H9 (cell line): ENCODE measurements around the gene PPP4R3C. TPM values are rescaled to one million over a fixed set of nuclear protein-coding genes. Genes with fewer than 3 reads are reported as not detected.

Experiments
- DNase-seq: peaks from one replicate; pipeline ENCODE4 v3.0.0-alpha.2; 2017
- H2AFZ ChIP-seq: one replicate; pipeline ENCODE4 v1.6.1; 2013; ENCODE audit warnings: mild to moderate bottlenecking, low read length, control low read depth, moderate library complexity
- H2AK5ac ChIP-seq: 2 replicates; pipeline ENCODE4 v1.6.1; 2013; ENCODE audit warnings: low read length, control low read depth, mixed read lengths; ENCODE audit not compliant: insufficient read length
- H2BK120ac ChIP-seq: one replicate; pipeline ENCODE4 v1.6.1; 2013; ENCODE audit warnings: low read depth, mild to moderate bottlenecking, low read length, control low read depth, inconsistent platforms; ENCODE audit not compliant: poor library complexity, severe bottlenecking
- H2BK12ac ChIP-seq: 2 replicates; pipeline ENCODE4 v1.6.1; 2013; ENCODE audit warnings: low read length, control low read depth, mixed read lengths, low read depth; ENCODE audit not compliant: insufficient read length
- H2BK15ac ChIP-seq: 2 replicates; pipeline ENCODE4 v1.6.1; 2013; ENCODE audit warnings: low read depth, low read length, control low read depth
- H2BK20ac ChIP-seq: one replicate; pipeline ENCODE4 v1.6.1; 2013; ENCODE audit warnings: low read depth, mild to moderate bottlenecking, low read length, control low read depth, inconsistent platforms; ENCODE audit not compliant: poor library complexity, severe bottlenecking
- H2BK5ac ChIP-seq: 2 replicates; pipeline ENCODE4 v1.6.1; 2013; ENCODE audit warnings: low read length, control low read depth, mixed read lengths; ENCODE audit not compliant: insufficient read length
- H3K14ac ChIP-seq: 2 replicates; pipeline ENCODE4 v1.6.1; 2013; ENCODE audit warnings: low read length, control low read depth; ENCODE audit not compliant: insufficient read depth
- H3K18ac ChIP-seq: 2 replicates; pipeline ENCODE4 v1.6.1; 2013; ENCODE audit warnings: low read depth, mild to moderate bottlenecking, mixed read lengths, low read length, control low read depth; ENCODE audit not compliant: insufficient read length
- H3K23ac ChIP-seq: 2 replicates; pipeline ENCODE4 v1.6.1; 2013; ENCODE audit warnings: low read length, control low read depth, mixed read lengths, low read depth; ENCODE audit not compliant: insufficient read length
- H3K23me2 ChIP-seq: 2 replicates; pipeline ENCODE4 v1.6.1; 2013; ENCODE audit warnings: low read depth, mild to moderate bottlenecking, mixed read lengths, low read length, control low read depth; ENCODE audit not compliant: insufficient read length, poor library complexity, severe bottlenecking
- H3K27ac ChIP-seq: 2 replicates; pipeline ENCODE4 v1.5.1; 2013; ENCODE audit warnings: low read length, control low read depth, mixed read lengths, low read depth; ENCODE audit not compliant: insufficient read length
- H3K27me3 ChIP-seq: 2 replicates; pipeline ENCODE4 v1.6.1; 2013; ENCODE audit warnings: low read length, control low read depth, inconsistent platforms; ENCODE audit not compliant: insufficient read depth
- H3K4ac ChIP-seq: 2 replicates; pipeline ENCODE4 v1.6.1; 2013; ENCODE audit warnings: low read depth, mild to moderate bottlenecking, control low read depth, inconsistent platforms, low read length, moderate library complexity
- H3K4me1 ChIP-seq: 2 replicates; pipeline ENCODE4 v1.6.1; 2013; ENCODE audit warnings: low read length, control low read depth, inconsistent platforms; ENCODE audit not compliant: insufficient read depth
- H3K4me2 ChIP-seq: 2 replicates; pipeline ENCODE4 v1.6.1; 2013; ENCODE audit warnings: low read length, control low read depth, mixed read lengths; ENCODE audit not compliant: insufficient read length, insufficient read depth
- H3K56ac ChIP-seq: 2 replicates; pipeline ENCODE4 v1.6.1; 2013; ENCODE audit warnings: low read depth, mild to moderate bottlenecking, mixed read lengths, low read length, control low read depth; ENCODE audit not compliant: insufficient read length
- H3K79me1 ChIP-seq: 2 replicates; pipeline ENCODE4 v1.6.1; 2013; ENCODE audit warnings: low read depth, mild to moderate bottlenecking, moderate library complexity, low read length, control low read depth, inconsistent platforms; ENCODE audit not compliant: insufficient read depth, poor library complexity, severe bottlenecking
- H3K79me2 ChIP-seq: 2 replicates; pipeline ENCODE4 v1.6.1; 2013; ENCODE audit warnings: low read length, control low read depth, inconsistent platforms; ENCODE audit not compliant: insufficient read depth
- H3K9ac ChIP-seq: 2 replicates; pipeline ENCODE4 v1.6.1; 2013; ENCODE audit warnings: low read length, control low read depth, mixed read lengths; ENCODE audit not compliant: insufficient read length; ENCODE audit errors: extremely low read depth
- H3K9me3 ChIP-seq: one replicate; pipeline ENCODE4 v1.6.1; 2013; ENCODE audit warnings: low read depth, low read length, inconsistent platforms; ENCODE audit not compliant: control insufficient read depth
- H3T11ph ChIP-seq: one replicate; pipeline ENCODE4 v1.6.1; 2013; ENCODE audit warnings: mild to moderate bottlenecking, low read length, control low read depth, inconsistent platforms
- H4K20me1 ChIP-seq: one replicate; pipeline ENCODE4 v1.6.1; 2013; ENCODE audit not compliant: control insufficient read depth, insufficient read length, insufficient read depth
- H4K5ac ChIP-seq: 2 replicates; pipeline ENCODE4 v1.6.1; 2013; ENCODE audit warnings: low read depth, mild to moderate bottlenecking, mixed read lengths, low read length, control low read depth; ENCODE audit not compliant: insufficient read length
- H4K8ac ChIP-seq: replicated peaks from 2 replicates; pipeline ENCODE4 v1.6.1; 2013; ENCODE audit warnings: low read length, control low read depth, mixed read lengths, low read depth; ENCODE audit not compliant: insufficient read length
- H4K91ac ChIP-seq: 2 replicates; pipeline ENCODE4 v1.6.1; 2013; ENCODE audit warnings: low read depth, mild to moderate bottlenecking, moderate library complexity, mixed read lengths, low read length, control low read depth; ENCODE audit not compliant: insufficient read length
- H3K27ac Mint-ChIP-seq, 3 experiments: 2 replicates in 2 of 3; 3 replicates in 1 of 3; pipeline ENCODE4 v1.8.0; 2020 to 2021; ENCODE audit warnings: mixed read lengths in 3 of 3, mild to moderate bottlenecking in 1 of 3, moderate library complexity in 1 of 3
- H3K27me3 Mint-ChIP-seq: 2 replicates; pipeline ENCODE4 v1.8.0; 2021; ENCODE audit warnings: low read depth, mild to moderate bottlenecking, moderate library complexity, mixed read lengths
- H3K36me3 Mint-ChIP-seq, 3 experiments: 2 replicates in 2 of 3; 3 replicates in 1 of 3; pipeline ENCODE4 v1.8.0; 2020 to 2021; ENCODE audit warnings: low read depth in 3 of 3, mixed read lengths in 3 of 3; ENCODE audit not compliant: insufficient read depth in 1 of 3
- H3K4me1 Mint-ChIP-seq, 2 experiments: 2 replicates each; pipeline ENCODE4 v1.8.0; 2020; ENCODE audit warnings: mixed read lengths in 2 of 2
- H3K4me3 Mint-ChIP-seq, 2 experiments: 2 replicates in 1 of 2; 3 replicates in 1 of 2; pipeline ENCODE4 v1.8.0; 2020 to 2021; ENCODE audit warnings: mild to moderate bottlenecking in 2 of 2, mixed read lengths in 2 of 2, moderate library complexity in 1 of 2
- H3K9me3 Mint-ChIP-seq, 2 experiments: 2 replicates in 1 of 2; 3 replicates in 1 of 2; pipeline ENCODE4 v1.8.0; 2020; ENCODE audit warnings: mild to moderate bottlenecking in 2 of 2, mixed read lengths in 2 of 2, moderate library complexity in 1 of 2
- WGBS: extraction: QIAGEN DNeasy Blood & Tissue Kit; methylation state at CpG from one replicate; pipeline ENCODE4 v1.1.7; 2013; ENCODE audit warnings: missing lambda C conversion rate, low lambda C conversion rate, mixed read lengths; ENCODE audit not compliant: insufficient read length; ENCODE audit errors: extremely low coverage; 5-methylcytosine and 5-hydroxymethylcytosine counted together
- total RNA-seq: library from RNA; stranded (reverse); gene quantifications from 2 replicates; pipeline ENCODE4 v1.2.1, GENCODE V29; 2021
- TF ChIP-seq, protein P1 (sequence below): fragments of 200-600 bp; sonication (generic); conservative IDR thresholded peaks from 3 replicates; pipeline ENCODE4 v1.8.0; 2021; ENCODE audit warnings: antibody characterized with exemption, mild to moderate bottlenecking

PPP4R3C gene
- total RNA-seq, 1 experiment from 2014 or later = not detected

DNA sequence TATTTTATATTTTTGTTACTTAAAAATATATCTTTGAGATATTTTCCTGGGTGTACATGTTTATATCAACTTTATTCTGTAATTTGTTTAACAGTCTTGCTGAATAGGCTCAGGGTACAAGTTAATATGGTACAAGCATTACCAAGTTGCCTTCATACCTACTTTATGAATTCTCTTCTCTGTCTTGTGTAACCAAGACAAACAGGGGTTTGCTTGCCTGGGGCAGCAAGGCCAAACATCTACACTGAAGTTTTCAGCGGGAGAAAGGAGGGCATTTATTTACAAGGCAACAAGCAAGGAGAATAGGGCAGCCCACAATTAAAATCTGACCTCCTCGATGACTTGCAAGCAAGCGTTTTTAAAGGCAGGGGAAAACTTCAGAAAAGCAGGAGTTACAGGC is 24.2 kb downstream of the PPP4R3C start:
- DNase-seq = no peak
- H3K4me1 Mint-ChIP-seq = no peaks in the 10 kb centered on the region

More for the DNA sequence above, 24.2 kb downstream of the PPP4R3C start:
- no peak overlapping the region for H3K4ac ChIP-seq
- no peak overlapping the region for H2BK5ac ChIP-seq
- H3K23ac ChIP-seq = no peak overlapping the region
- H3K4me1 ChIP-seq = no peaks in the 10 kb centered on the region
- no peak overlapping the region for H3K14ac ChIP-seq
- H3K9me3 Mint-ChIP-seq = peaks cover 52 to 61% of the 10 kb centered on the region in 2 experiments
- H3K23me2 ChIP-seq = no peaks in the 10 kb centered on the region
- H3K36me3 Mint-ChIP-seq = 0 out of 7 replicates have a peak, but pooled peaks cover 0 to 2% (median under 1%) of the 10 kb centered on the region in 3 experiments
- H2BK12ac ChIP-seq = no peak overlapping the region
- no peak overlapping the region for H3K4me2 ChIP-seq
- H3T11ph ChIP-seq = no peak overlapping the region
- no peak overlapping the region for H4K8ac ChIP-seq
- H3K9me3 ChIP-seq = peaks cover 13% of the 10 kb centered on the region
- H3K79me1 ChIP-seq = no peaks in the 10 kb centered on the region
- H3K27ac Mint-ChIP-seq = no peak overlapping the region
- no peak overlapping the region for H2BK20ac ChIP-seq
- no peak overlapping the region for H2AFZ ChIP-seq
- H2BK120ac ChIP-seq = no peak overlapping the region
- H4K20me1 ChIP-seq = no peaks in the 10 kb centered on the region
- H3K27ac ChIP-seq = no peak overlapping the region
- WGBS = no CpG with 5 or more reads among the region's 3 CpGs
- no peak overlapping the region for H3K56ac ChIP-seq
- H2AK5ac ChIP-seq = no peak overlapping the region
- no peaks in the 10 kb centered on the region; the same call in 1 of the 2 replicates for H3K27me3 Mint-ChIP-seq
- H3K9ac ChIP-seq = no peak overlapping the region
- no peak overlapping the region for H3K18ac ChIP-seq
- TF ChIP-seq, protein P1, sequence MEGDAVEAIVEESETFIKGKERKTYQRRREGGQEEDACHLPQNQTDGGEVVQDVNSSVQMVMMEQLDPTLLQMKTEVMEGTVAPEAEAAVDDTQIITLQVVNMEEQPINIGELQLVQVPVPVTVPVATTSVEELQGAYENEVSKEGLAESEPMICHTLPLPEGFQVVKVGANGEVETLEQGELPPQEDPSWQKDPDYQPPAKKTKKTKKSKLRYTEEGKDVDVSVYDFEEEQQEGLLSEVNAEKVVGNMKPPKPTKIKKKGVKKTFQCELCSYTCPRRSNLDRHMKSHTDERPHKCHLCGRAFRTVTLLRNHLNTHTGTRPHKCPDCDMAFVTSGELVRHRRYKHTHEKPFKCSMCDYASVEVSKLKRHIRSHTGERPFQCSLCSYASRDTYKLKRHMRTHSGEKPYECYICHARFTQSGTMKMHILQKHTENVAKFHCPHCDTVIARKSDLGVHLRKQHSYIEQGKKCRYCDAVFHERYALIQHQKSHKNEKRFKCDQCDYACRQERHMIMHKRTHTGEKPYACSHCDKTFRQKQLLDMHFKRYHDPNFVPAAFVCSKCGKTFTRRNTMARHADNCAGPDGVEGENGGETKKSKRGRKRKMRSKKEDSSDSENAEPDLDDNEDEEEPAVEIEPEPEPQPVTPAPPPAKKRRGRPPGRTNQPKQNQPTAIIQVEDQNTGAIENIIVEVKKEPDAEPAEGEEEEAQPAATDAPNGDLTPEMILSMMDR = no peak
- no peak overlapping the region for H4K5ac ChIP-seq
- H3K79me2 ChIP-seq = no peaks in the 10 kb centered on the region
- H2BK15ac ChIP-seq = no peak overlapping the region
- no peaks in the 10 kb centered on the region for H3K27me3 ChIP-seq
- no peak overlapping the region for H4K91ac ChIP-seq
- no peak overlapping the region for H3K4me3 Mint-ChIP-seq
